Ovary (tissue), 9 donors: Measurements from ENCODE around the gene ULBP3. TPM values are rescaled to one million over a fixed set of nuclear protein-coding genes. Genes with fewer than 3 reads are reported as not detected.

Source experiments
- DNase-seq, 5 donors: peaks; one replicate each; pipeline ENCODE4 v3.0.0-alpha.2; 2019 to 2020
- H3K27ac ChIP-seq, 2 donors: fragments of 200-600 bp; one replicate each; pipeline versions ENCODE4 v1.5.1 to v1.8.0; 2019 to 2022
- H3K27me3 ChIP-seq: fragments of 200-600 bp; one replicate; pipeline ENCODE4 v1.8.0; 2022
- H3K36me3 ChIP-seq: fragments of 200-600 bp; sonication (generic); one replicate; pipeline ENCODE4 v1.5.1; 2019
- H3K4me1 ChIP-seq: one replicate; pipeline ENCODE4 v1.8.1; 2013; ENCODE audit warnings: mild to moderate bottlenecking, moderate library complexity; ENCODE audit not compliant: insufficient read depth
- H3K4me3 ChIP-seq: fragments of 200-600 bp; sonication (generic); one replicate; pipeline ENCODE4 v1.5.1; 2017
- H3K9me3 ChIP-seq, 2 donors: fragments of 200-600 bp in 1 of 2; sonication (generic) in 1 of 2; one replicate each; pipeline versions ENCODE4 v1.5.1 to v1.8.1; 2013 to 2019; ENCODE audit warnings: mild to moderate bottlenecking in 1 of 2, moderate library complexity in 1 of 2
- EP300 ChIP-seq: sonication (generic); formaldehyde crosslinking; IDR thresholded peaks from one replicate; pipeline ENCODE4 v1.6.1; 2017; ENCODE audit warnings: antibody characterized with exemption
- POLR2A ChIP-seq: fragments of 450-650 bp; IDR thresholded peaks from one replicate; pipeline ENCODE4 v1.6.1; 2017; ENCODE audit warnings: antibody characterized with exemption, mild to moderate bottlenecking, moderate library complexity
- WGBS, 3 donors: extraction: QIAGEN DNeasy Blood & Tissue Kit in 1 of 3; methylation state at CpG; one replicate each; pipeline versions ENCODE4 v1.1.5 to v1.1.7; 2013 to 2017; 5-methylcytosine and 5-hydroxymethylcytosine counted together
- intact Hi-C, 4 donors: fragments of 100-400 bp; cut with DNase I; formaldehyde crosslinking; loops; one replicate each; pipeline versions ENCODE4 v1.11.0 to v1.15.1; 2022 to 2023
- polyA plus RNA-seq, 2 donors: library from polyadenylated mRNA; stranded (reverse); fragments of 200-250 nt in 1 of 2; fragments of 350-450 nt in 1 of 2; fragmentation: Illumina TruSeq in 1 of 2; extraction: RNeasy Lipid Tissue Mini Kit (QIAGEN cat#74804) in 1 of 2; gene quantifications; one replicate each; pipeline ENCODE4 v1.2.3, GENCODE V29; 2013 to 2014
- total RNA-seq, 7 donors: library from RNA; depleted of rRNA in 2 of 7; stranded (reverse); fragments of >200 nt in 2 of 7; fragmentation: NEBNext Ultra II Directional in 3 of 7; extraction: Animal tissue kit (Norgen Biotek cat#: 25700) in 3 of 7; gene quantifications; one replicate each; pipeline versions ENCODE4 v1.1.0 to v1.2.4, GENCODE V29; 2016 to 2023
- TF ChIP-seq, protein P1 (sequence below), 3 donors: fragments of 450-650 bp in 2 of 3; fragments of 200-600 bp in 1 of 3; IDR thresholded peaks; one replicate each; pipeline versions ENCODE4 v1.5.1 to v1.8.0; 2016 to 2022; ENCODE audit warnings: antibody characterized with exemption in 3 of 3, mild to moderate bottlenecking in 1 of 3
- donor health status: DM: no; HTN: no; CAD: no; lungs with moderate emphysema.
- donor health status: DM: no; HTN: no; CAD: no.
- donor health status: Bipolar disorder and iron deficiency.
- donor health status: DM: yes; HTN: yes; CAD: no.
- donor health status: DM: no; HTN: no; CAD: no.
- donor health status: DM: yes; HTN: yes; CAD: no.

The ULBP3 gene
- total and polyA plus RNA-seq, 9 donors = 0.66 to 2.5 (median 1.6) TPM; not detected in 2

DNA sequence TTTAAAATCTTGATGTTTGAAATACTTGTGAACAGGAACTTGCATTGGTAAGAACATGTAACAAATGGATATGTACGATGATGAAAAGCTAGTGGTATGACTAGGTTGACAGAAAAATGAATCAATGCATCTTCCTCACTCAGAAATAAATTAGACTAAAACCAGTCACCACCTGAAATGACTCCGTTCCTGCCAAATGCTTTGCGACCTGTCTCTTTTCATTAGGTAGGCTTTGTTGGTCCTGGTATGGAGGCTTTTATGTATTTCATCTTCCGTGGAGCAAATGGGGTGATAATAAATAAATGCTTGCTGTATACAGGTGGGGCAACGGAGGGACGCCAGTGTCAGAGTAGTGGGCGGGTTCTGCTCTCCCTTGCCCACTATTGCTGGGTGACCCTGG, 17.1 kb upstream of the ULBP3 start:
- Histone ChIP-seq H3K4me3 (no peak overlapping the region), H3K36me3 (no peaks in the 10 kb centered on the region), H3K4me1 (no peaks in the 10 kb centered on the region), H3K9me3 (no peaks in the 10 kb centered on the region), H3K27ac (no peak overlapping the region), H3K27me3 (no peaks in the 10 kb centered on the region)
- TF ChIP-seq POLR2A (no peak), EP300 (no peak)
- TF ChIP-seq, protein P1, sequence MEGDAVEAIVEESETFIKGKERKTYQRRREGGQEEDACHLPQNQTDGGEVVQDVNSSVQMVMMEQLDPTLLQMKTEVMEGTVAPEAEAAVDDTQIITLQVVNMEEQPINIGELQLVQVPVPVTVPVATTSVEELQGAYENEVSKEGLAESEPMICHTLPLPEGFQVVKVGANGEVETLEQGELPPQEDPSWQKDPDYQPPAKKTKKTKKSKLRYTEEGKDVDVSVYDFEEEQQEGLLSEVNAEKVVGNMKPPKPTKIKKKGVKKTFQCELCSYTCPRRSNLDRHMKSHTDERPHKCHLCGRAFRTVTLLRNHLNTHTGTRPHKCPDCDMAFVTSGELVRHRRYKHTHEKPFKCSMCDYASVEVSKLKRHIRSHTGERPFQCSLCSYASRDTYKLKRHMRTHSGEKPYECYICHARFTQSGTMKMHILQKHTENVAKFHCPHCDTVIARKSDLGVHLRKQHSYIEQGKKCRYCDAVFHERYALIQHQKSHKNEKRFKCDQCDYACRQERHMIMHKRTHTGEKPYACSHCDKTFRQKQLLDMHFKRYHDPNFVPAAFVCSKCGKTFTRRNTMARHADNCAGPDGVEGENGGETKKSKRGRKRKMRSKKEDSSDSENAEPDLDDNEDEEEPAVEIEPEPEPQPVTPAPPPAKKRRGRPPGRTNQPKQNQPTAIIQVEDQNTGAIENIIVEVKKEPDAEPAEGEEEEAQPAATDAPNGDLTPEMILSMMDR (IDR thresholded peaks at IDR 0.05) = no peak
- WGBS, 3 donors = 88 to 92% (median 89%) methylated on average over 7 of the region's 7 CpGs
- no peak for DNase-seq
- intact Hi-C loops = loop anchor here in 2 of 4 donors (10.0 kb wide), 2 partner anchors 249 to 309 kb away; no protein-coding TSS in a partner anchor

DNA sequence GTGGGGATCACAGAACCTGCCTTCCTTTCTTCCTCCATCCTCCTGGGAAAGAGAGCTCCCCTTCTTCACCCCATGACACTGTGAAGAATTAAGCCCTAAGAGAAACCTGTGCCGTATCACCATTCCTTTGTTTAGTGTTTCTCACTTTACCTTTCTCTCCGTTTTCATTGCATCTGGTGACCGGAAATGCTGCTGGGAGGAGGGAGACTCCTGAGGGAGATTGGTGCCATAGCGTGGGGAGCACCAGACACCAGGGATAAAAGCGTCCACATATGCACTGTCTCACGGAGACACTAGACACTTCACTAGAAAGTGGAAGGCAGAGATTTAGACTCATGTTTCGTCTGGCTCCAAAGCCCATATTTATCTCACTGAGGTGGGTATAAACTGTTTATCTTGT, 15.5 kb upstream of the ULBP3 start:
- intact Hi-C loops = loop anchor here in 2 of 4 donors (5.0 to 10.0 kb wide), 3 partner anchors 250 to 318 kb away; no protein-coding TSS in a partner anchor
- Histone ChIP-seq H3K36me3 (no peaks in the 10 kb centered on the region), H3K9me3 (no peaks in the 10 kb centered on the region), H3K27me3 (no peaks in the 10 kb centered on the region), H3K27ac (no peak overlapping the region), H3K4me1 (no peaks in the 10 kb centered on the region), H3K4me3 (no peak overlapping the region)
- WGBS, 3 donors = 78 to 81% (median 80%) methylated on average over 7 of the region's 7 CpGs
- no peak for DNase-seq
- TF ChIP-seq EP300 (no peak), POLR2A (no peak)
- TF ChIP-seq, protein P1 (IDR thresholded peaks at IDR 0.05) = no peak

DNA sequence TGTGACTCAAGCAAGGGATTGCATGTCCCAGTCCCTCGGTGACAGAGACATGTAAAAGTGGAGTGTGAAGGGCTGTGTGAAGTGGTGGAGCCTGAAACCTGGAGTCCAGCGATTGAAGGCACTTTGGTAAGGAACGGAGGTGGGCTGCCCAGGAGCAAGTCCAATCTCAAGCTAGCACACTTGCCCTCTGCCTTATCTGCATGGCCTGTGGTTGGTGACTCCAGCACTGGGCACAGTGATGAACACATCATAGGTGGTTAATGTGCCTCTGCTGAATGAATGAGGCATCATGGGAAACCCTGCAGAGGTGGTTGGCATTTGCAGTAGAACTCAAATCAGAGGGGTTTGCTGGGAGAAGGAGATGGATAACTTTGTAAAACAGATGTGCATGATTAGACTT, 14.9 kb upstream of the ULBP3 start:
- Histone ChIP-seq H3K9me3 (no peaks in the 10 kb centered on the region), H3K4me1 (no peaks in the 10 kb centered on the region), H3K27ac (no peak overlapping the region), H3K27me3 (no peaks in the 10 kb centered on the region), H3K4me3 (no peak overlapping the region), H3K36me3 (no peaks in the 10 kb centered on the region)
- DNase-seq = no peak
- WGBS, 3 donors = 85 to 94% (median 93%) methylated on average over 3 of the region's 3 CpGs
- TF ChIP-seq POLR2A (no peak), EP300 (no peak)
- TF ChIP-seq, protein P1 (IDR thresholded peaks at IDR 0.05) = no peak
- intact Hi-C loops = loop anchor here in 2 of 4 donors (5.0 to 10.0 kb wide), 3 partner anchors 251 to 318 kb away; no protein-coding TSS in a partner anchor

DNA sequence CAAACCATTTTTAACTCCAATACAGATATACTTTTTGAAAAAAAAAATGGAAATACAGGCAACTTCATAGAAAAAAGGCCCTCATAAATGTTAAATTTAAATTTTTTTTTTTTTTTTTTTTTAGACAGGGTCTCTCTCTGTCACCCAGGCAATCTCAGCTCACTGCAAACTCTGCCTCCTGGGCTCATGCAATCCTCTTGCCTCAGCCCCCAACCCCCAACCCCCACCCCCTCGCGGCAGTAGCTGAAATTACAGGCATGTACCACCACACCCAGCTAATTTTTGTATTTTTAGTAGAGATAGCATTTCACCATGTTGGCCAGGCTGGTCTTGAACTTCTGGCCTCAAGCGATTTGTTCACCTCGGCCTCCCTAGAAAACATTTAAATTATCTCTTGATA, 12.8 kb upstream of the ULBP3 start:
- no peak overlapping the region for H3K27ac ChIP-seq
- H3K36me3 ChIP-seq = no peaks in the 10 kb centered on the region
- no peaks in the 10 kb centered on the region for H3K27me3 ChIP-seq
- H3K9me3 ChIP-seq = no peaks in the 10 kb centered on the region
- TF ChIP-seq EP300 (no peak), POLR2A (no peak)
- TF ChIP-seq, protein P1 (IDR thresholded peaks at IDR 0.05) = no peak
- no peaks in the 10 kb centered on the region for H3K4me1 ChIP-seq
- intact Hi-C loops = loop anchor here in 2 of 4 donors (5.0 to 10.0 kb wide), 3 partner anchors 253 to 321 kb away; no protein-coding TSS in a partner anchor
- WGBS, 3 donors = 58 to 69% (median 65%) methylated on average over 4 of the region's 4 CpGs
- DNase-seq = no peak
- no peak overlapping the region for H3K4me3 ChIP-seq
